CD4-positive, alpha-beta T cell (primary cell): ENCODE results near the gene SCFD2. TPM values are rescaled to one million over a fixed set of nuclear protein-coding genes. Genes with fewer than 3 reads are reported as not detected.

Source experiments
- ATAC-seq: fragments of 200-7000 bp; cut with Tn5 transposase; one replicate; pipeline ENCODE4 v1.10.0; 2022; ENCODE audit warnings: mild to moderate bottlenecking; ENCODE audit not compliant: poor library complexity
- CTCF ChIA-PET: fragments of 350-600 bp; sonication (Branson Sonifier 250); formaldehyde crosslinking; loops from one replicate; lab custom pipeline; 2021; ENCODE audit warnings: antibody characterized with exemption, inconsistent platforms; lab: Charles Lee
- POLR2A ChIA-PET: fragments of 350-600 bp; sonication (Branson Sonifier 250); formaldehyde crosslinking; loops from one replicate; lab custom pipeline; 2021; ENCODE audit warnings: antibody characterized with exemption, inconsistent platforms; lab: Charles Lee
- DNase-seq, 14 experiments: peaks; one replicate each; pipeline ENCODE4 v3.0.0-alpha.2; 2013 to 2020; ENCODE audit warnings: mixed read lengths in 2 of 14
- H3K27ac ChIP-seq, 2 donors: one replicate each; pipeline versions ENCODE4 v1.5.1 to v1.7.0; 2013; ENCODE audit warnings: low read length in 2 of 2, low read depth in 1 of 2, mild to moderate bottlenecking in 1 of 2
- H3K27me3 ChIP-seq, 2 experiments: 1 replicate in 1 of 2; 2 replicates in 1 of 2; pipeline versions ENCODE4 v1.6.1 to v1.7.0; 2013; ENCODE audit warnings: low read length in 2 of 2, control low read depth in 1 of 2, mild to moderate bottlenecking in 1 of 2, moderate library complexity in 1 of 2; ENCODE audit not compliant: insufficient read depth in 2 of 2, control insufficient read depth in 1 of 2
- H3K36me3 ChIP-seq: one replicate; pipeline ENCODE4 v1.6.1; 2013; ENCODE audit warnings: low read length, control low read depth; ENCODE audit not compliant: insufficient read depth
- H3K4me1 ChIP-seq: one replicate; pipeline ENCODE4 v1.6.1; 2013; ENCODE audit warnings: low read length, control low read depth; ENCODE audit not compliant: insufficient read depth
- H3K4me3 ChIP-seq: one replicate; pipeline ENCODE4 v1.5.1; 2013; ENCODE audit warnings: mild to moderate bottlenecking, low read length, moderate library complexity
- H3K9me3 ChIP-seq, 2 experiments: 1 replicate in 1 of 2; 2 replicates in 1 of 2; pipeline versions ENCODE4 v1.6.1 to v1.7.0; 2013; ENCODE audit warnings: low read length in 2 of 2, mild to moderate bottlenecking in 2 of 2, control low read depth in 1 of 2, moderate library complexity in 1 of 2; ENCODE audit not compliant: control insufficient read depth in 1 of 2, insufficient read depth in 1 of 2
- H3K27ac Mint-ChIP-seq: one replicate; pipeline ENCODE4 v1.8.0; 2020; ENCODE audit warnings: mixed read lengths
- H3K27me3 Mint-ChIP-seq: one replicate; pipeline ENCODE4 v1.8.0; 2021; ENCODE audit warnings: mixed read lengths
- H3K36me3 Mint-ChIP-seq: one replicate; pipeline ENCODE4 v1.8.0; 2021; ENCODE audit warnings: low read depth, mixed read lengths
- H3K4me1 Mint-ChIP-seq: one replicate; pipeline ENCODE4 v1.8.0; 2021; ENCODE audit warnings: low read depth, mixed read lengths
- H3K4me3 Mint-ChIP-seq: one replicate; pipeline ENCODE4 v1.8.0; 2020; ENCODE audit warnings: mild to moderate bottlenecking, mixed read lengths
- H3K9me3 Mint-ChIP-seq: one replicate; pipeline ENCODE4 v1.8.0; 2020; ENCODE audit warnings: mixed read lengths
- intact Hi-C, 2 experiments: fragments of 100-400 bp; cut with DNase I in 1 of 2; cut with micrococcal nuclease in 1 of 2; formaldehyde crosslinking; loops; one replicate each; pipeline versions ENCODE4 v1.15.1 to v1.9.0; 2023 to 2025; cut with DNase I, micrococcal nuclease
- total RNA-seq, 174 experiments: library from RNA in 2 of 174; stranded (reverse) in 2 of 174; gene quantifications; one replicate each; pipeline ENCODE4 v1.2.3 and lab custom pipeline; 2021 to 2026
- TF ChIP-seq, protein P1 (sequence below): fragments of 200-600 bp; IDR thresholded peaks from one replicate; pipeline ENCODE4 v1.8.0; 2022; ENCODE audit warnings: antibody characterized with exemption, mild to moderate bottlenecking

Gene SCFD2
- total RNA-seq, 2 experiments from 2014 or later, result 15.4 to 17.6 TPM

DNA sequence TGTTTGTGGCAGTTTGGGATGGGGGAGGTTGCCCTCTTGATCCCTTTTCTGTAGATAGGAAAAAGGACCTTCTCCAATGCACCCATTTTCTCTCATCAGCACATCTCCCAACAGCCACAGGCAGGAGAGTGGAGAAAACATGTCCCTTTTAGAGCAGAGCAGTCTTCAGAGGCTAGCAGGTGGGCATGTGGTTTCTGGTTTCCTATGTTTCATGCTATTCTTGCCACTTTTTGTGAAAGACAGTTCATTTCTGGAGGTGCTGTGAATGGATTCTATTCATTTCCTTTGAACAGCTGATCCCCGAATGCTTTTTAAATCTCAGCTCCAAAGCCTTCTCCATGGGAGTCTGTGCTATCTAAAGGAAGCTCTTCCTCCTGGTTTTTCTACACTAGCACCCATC is 484.9 kb downstream of the SCFD2 start:
- H3K27ac ChIP-seq, result no peak overlapping the region
- H3K4me3 Mint-ChIP-seq, result no peak overlapping the region
- ChIA-PET POLR2A (no interaction called here), CTCF (no interaction called here)
- no peak overlapping the region for H3K4me3 ChIP-seq
- intact Hi-C loops, result no loop called here
- no peaks in the 10 kb centered on the region for H3K36me3 ChIP-seq
- H3K9me3 ChIP-seq, result no peaks in the 10 kb centered on the region
- TF ChIP-seq, protein P1, sequence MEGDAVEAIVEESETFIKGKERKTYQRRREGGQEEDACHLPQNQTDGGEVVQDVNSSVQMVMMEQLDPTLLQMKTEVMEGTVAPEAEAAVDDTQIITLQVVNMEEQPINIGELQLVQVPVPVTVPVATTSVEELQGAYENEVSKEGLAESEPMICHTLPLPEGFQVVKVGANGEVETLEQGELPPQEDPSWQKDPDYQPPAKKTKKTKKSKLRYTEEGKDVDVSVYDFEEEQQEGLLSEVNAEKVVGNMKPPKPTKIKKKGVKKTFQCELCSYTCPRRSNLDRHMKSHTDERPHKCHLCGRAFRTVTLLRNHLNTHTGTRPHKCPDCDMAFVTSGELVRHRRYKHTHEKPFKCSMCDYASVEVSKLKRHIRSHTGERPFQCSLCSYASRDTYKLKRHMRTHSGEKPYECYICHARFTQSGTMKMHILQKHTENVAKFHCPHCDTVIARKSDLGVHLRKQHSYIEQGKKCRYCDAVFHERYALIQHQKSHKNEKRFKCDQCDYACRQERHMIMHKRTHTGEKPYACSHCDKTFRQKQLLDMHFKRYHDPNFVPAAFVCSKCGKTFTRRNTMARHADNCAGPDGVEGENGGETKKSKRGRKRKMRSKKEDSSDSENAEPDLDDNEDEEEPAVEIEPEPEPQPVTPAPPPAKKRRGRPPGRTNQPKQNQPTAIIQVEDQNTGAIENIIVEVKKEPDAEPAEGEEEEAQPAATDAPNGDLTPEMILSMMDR, result no peak
- H3K27me3 Mint-ChIP-seq, result no peaks in the 10 kb centered on the region
- H3K4me1 Mint-ChIP-seq, result peaks cover 17% of the 10 kb centered on the region
- ATAC-seq, result no peak
- H3K27ac Mint-ChIP-seq, result no peak overlapping the region
- peaks cover 3% of the 10 kb centered on the region for H3K4me1 ChIP-seq
- no peaks in the 10 kb centered on the region for H3K27me3 ChIP-seq
- no peak for DNase-seq
- peaks cover 33% of the 10 kb centered on the region for H3K36me3 Mint-ChIP-seq
- H3K9me3 Mint-ChIP-seq, result no peaks in the 10 kb centered on the region

DNA sequence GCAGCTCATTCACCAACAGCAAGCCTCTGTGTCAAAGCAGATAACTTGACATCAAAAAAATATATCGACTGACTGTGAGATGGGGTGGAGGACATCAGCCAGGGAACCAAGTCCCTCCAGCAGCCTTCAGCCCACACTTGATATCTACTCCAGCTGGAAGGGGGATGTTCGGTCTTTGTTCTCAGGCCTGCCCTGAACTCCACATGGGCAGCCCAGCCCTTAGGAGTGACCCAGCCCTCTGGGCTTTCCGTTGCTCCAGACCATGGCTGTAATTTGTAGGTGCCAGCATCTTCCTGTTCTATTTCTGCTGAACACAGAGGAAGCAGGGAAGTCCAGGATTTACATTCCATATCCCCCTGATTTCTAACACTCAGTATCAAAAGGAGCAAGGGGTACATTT is 486.4 kb downstream of the SCFD2 start:
- H3K27ac Mint-ChIP-seq, result no peak overlapping the region
- H3K27me3 Mint-ChIP-seq, result no peaks in the 10 kb centered on the region
- no peak for ATAC-seq
- no peak overlapping the region for H3K4me3 ChIP-seq
- POLR2A ChIA-PET, result no interaction called here
- peaks cover 3% of the 10 kb centered on the region for H3K4me1 ChIP-seq
- no peaks in the 10 kb centered on the region for H3K36me3 ChIP-seq
- TF ChIP-seq, protein P1, result no peak
- DNase-seq, result no peak
- no peaks in the 10 kb centered on the region for H3K9me3 ChIP-seq
- H3K4me3 Mint-ChIP-seq, result no peak overlapping the region
- H3K36me3 Mint-ChIP-seq, result peaks cover 34% of the 10 kb centered on the region
- intact Hi-C loops, result no loop called here
- H3K9me3 Mint-ChIP-seq, result no peaks in the 10 kb centered on the region
- H3K27ac ChIP-seq, result no peak overlapping the region
- H3K27me3 ChIP-seq, result no peaks in the 10 kb centered on the region
- peaks cover 20% of the 10 kb centered on the region for H3K4me1 Mint-ChIP-seq
- CTCF ChIA-PET, result no interaction called here

DNA sequence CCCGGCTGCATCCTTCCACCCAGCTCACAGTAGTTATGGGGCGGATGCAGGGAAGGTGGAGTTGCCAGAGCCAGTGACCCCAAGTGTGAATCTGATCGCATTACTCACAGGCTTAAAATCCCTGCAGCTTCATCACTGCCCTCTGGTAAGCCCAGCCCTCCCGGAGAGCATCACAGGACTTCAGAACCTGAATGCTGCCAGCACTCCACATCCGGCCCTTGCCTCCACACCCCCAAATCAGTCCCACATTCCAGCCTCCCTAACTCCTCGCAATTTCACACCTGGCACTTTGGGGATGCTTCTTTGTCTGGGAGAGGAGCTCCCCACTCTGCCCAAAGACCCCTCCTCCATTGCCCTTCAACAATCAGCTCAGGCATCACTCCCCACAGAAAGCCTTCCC is 488.2 kb downstream of the SCFD2 start:
- Mint-ChIP-seq H3K9me3 (no peaks in the 10 kb centered on the region), H3K27me3 (no peaks in the 10 kb centered on the region), H3K36me3 (peaks cover 29% of the 10 kb centered on the region), H3K27ac (no peak overlapping the region), H3K4me1 (peaks cover 20% of the 10 kb centered on the region), H3K4me3 (no peak overlapping the region)
- intact Hi-C loops, result no loop called here
- no peak overlapping the region for H3K27ac ChIP-seq
- no peaks in the 10 kb centered on the region for H3K27me3 ChIP-seq
- no peak for ATAC-seq
- CTCF ChIA-PET, result no interaction called here
- TF ChIP-seq, protein P1, result no peak
- POLR2A ChIA-PET, result no interaction called here
- DNase-seq, result no peak
- no peak overlapping the region for H3K4me3 ChIP-seq
- peaks cover 3% of the 10 kb centered on the region for H3K4me1 ChIP-seq
- H3K36me3 ChIP-seq, result peaks cover 4% of the 10 kb centered on the region
- H3K9me3 ChIP-seq, result no peaks in the 10 kb centered on the region
